GM21786 (cell line): ENCODE data around the gene VIPR2.
"Not testable (repeated sequence)": the region's sequence is repeated elsewhere in the genome, so short reads cannot be mapped to it uniquely, and the experiment has no call there.

Experiments
- ATAC-seq: cut with Tn5 transposase; IDR thresholded peaks from one replicate; pipeline ENCODE4 v1.9.1; 2021; ENCODE audit not compliant: unreplicated experiment

The VIPR2 gene

GRCh38 chr7:159105832-159106811 is 38.5 kb downstream of the VIPR2 start:
- no peak for ATAC-seq

DNA sequence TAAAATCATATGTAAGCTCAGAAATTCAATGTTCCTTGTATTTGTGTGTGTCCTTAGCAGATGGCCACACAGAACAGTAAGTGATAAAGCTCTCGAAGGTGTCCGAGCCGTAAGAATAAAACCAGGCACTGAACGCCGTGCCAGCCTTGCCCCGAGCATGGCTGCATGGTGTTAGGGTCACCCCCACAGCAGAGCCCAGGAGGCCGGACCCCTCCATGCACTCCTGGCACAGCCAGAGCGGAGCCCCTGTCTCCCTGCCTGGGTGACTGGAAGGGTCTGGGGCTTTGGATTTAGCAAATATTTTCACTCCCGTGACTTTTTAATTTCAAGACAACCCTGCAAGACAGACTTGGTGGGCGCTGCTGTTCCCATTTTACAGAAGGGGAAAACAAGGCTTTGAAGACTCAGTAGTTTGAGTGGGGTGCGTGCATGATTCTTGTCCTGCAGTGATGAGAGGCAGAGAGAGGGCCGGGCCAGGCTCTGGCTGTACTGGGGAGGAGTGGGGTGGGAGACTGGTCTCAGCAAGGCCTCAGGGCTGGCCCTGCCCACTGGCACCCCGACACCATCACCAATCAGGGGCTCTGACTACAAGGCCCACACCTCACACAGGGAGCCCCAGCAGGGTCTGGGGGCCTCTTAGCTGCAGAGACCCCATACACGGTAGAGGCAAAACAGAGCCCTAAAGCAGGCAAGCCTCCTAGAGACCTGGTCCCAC is 39.4 kb downstream of the VIPR2 start:
- ATAC-seq: no peak

DNA sequence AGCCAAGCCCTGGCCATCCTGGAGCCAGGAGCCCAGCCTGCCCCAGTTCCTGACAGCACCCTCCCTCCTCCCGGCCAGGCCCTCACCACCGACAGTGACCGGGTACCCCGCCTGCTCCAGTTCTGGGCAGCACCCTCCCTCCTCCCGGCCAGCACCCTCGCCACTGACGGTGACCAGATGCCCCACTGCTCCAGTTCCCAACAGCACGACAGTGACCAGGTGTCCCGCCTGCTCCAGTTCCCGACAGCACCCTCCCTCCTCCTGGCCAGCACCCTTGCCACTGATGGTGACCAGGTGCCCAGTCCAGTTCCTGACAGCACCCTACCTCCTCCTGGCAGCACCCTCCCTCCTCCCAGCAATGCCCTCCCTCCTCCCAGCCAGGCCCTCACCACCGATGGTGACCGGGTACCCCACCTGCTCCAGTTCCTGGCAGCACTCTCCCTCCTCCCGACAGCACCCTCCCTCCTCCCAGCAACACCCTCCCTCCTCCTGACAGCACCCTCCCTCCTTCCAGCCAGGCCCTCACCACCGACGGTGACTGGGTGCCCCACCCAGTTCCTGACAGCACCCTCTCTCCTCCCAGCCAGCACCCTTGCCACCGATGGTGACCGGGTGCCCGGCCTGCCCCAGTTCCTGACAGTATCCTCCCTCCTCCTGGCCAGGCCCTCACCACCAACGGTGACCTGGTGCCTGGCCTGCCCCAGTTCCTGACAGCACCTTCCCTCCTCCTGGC is 40.3 kb downstream of the VIPR2 start:
- ATAC-seq: no peak

- ATAC-seq: no peak
Measured at GRCh38 chr7:159103382-159104187, 41.1 kb downstream of the VIPR2 start.

- ATAC-seq: no peak
Measured at GRCh38 chr7:159102681-159103381, 41.8 kb downstream of the VIPR2 start.

GRCh38 chr7:159101661-159102091 is 43.0 kb downstream of the VIPR2 start:
- not testable (repeated sequence) for ATAC-seq

DNA sequence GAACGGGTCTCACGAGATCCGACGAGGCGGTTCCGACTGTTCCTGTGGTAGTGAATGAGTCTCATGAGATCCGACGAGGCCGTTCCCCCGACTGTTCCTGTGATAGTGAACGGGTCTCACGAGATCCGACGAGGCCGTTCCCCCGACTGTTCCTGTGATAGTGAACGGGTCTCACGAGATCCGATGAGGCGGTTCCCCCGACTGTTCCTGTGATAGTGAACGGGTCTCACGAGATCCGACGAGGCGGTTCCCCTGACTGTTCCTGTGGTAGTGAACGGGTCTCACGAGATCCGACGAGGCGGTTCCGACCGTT is 43.6 kb downstream of the VIPR2 start:
- not testable (repeated sequence) for ATAC-seq

DNA sequence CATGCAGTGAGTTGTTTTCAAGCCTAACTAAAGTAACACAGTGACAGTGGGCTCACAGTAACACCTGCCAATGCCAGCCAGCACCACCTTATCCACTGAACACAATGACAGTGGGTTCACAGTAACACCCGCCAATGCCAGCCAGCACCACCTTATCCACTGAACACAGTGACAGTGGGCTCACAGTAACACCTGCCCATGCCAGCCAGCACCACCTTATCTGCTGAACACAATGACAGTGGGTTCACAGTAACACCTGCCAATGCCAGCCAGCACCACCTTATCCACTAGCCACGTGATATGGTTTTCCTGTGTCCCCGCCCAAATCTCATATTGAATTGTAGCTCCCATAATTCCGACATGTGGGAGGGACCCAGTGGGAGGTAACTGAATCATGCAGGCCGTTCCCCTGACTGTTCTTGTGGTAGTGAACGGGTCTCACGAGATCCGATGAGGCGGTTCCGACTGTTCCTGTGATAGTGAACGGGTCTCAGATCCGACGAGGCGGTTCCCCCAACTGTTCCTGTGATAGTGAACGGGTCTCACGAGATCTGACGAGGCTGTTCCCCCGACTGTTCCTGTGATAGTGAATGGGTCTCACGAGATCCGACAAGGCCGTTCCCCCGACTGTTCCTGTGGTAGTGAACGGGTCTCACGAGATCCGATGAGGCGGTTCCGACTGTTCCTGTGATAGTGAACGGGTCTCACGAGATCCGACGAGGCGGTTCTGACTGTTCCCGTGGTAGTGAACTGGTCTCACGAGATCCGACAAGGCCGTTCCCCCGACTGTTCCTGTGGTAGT is 44.2 kb downstream of the VIPR2 start:
- ATAC-seq: not testable (repeated sequence)

DNA sequence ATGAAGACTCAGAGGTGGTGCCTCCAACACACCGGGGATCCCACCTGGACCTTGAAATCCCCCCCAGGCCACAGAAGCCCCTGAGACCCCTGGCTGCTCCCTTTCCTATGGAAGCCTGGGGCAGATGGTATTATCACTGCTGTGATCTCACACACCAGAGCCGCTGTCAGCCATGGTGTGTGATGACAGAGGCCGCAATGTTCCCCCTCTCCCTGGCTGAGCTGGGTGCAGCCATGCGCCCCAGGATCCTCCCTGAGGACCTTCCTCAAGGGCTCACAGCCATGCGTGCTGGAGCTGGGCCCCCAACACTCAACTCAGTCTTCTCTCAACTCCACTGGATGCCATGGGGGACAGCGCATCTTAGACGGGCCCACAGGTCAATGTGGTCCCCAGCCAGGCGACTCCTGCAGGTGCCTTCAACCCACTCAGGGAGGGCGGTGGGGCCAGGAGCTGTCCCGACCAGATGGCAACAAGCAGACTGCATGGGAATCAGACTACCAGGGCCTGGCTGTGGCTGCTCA is 44.9 kb downstream of the VIPR2 start:
- no peak for ATAC-seq

- no peak for ATAC-seq
Measured at GRCh38 chr7:159098811-159099655, 45.6 kb downstream of the VIPR2 start.

DNA sequence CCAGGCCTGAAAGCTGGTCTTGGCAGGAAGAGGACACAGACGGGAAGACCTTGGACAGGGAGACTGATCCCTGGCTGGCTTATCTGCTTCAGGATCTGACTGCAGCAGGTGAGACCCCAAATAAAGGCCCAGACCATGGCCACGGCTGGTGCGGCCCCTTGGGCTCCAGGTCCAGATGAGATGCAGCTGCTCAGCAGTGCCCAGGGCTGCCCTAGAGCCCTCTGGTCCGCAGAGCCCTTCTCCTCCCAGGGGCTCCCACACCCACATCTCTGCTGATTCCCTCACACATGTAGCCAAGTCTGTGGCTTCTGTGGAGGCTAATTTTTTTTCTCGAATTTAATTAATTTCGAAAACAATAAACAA is 46.3 kb downstream of the VIPR2 start:
- ATAC-seq: no peak

- no peak for ATAC-seq
Measured at GRCh38 chr7:159097661-159098423, 46.8 kb downstream of the VIPR2 start.

- ATAC-seq: no peak
Measured at GRCh38 chr7:159096736-159097581, 47.7 kb downstream of the VIPR2 start.

DNA sequence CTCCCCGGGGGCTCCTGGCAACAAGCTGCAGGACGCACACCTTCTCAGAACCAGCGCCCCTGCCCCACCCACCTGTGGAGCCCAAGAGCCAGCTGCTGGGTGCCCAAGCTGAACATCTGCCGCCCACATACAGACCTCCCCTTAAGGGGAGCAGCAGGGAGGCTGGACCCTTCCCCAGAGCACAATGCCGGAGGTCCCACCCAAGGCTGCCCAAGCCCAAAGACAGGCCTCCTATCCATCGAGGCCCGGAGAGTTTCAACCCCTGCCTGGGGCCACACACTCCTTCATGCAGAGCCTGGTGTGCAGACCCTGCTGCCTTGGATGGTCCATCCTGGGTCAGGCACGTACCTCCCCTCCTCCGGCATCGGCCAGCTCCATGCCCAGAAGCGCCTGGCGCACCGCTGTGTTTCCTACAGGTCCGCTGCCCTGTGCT is 48.7 kb downstream of the VIPR2 start:
- ATAC-seq: no peak

- no peak for ATAC-seq
Measured at GRCh38 chr7:159094919-159095915, 49.5 kb downstream of the VIPR2 start.
